PC-9 (cell line): ENCODE measurements around the gene PTGES. TPM values are rescaled to one million over a fixed set of nuclear protein-coding genes. Genes with fewer than 3 reads are reported as not detected.

Source experiments
- BruUV-seq: library from RNA; stranded (reverse); fragments of 400-500 nt; replicated peaks from 2 replicates; lab custom pipeline; 2021; lab: Mats Ljungman, UMichigan
- CTCF ChIA-PET: fragments of 300-600 bp; sonication (Branson Sonifier 250); formaldehyde crosslinking; loops from one replicate; lab custom pipeline; 2022; ENCODE audit warnings: antibody characterized with exemption; lab: Charles Lee
- POLR2A ChIA-PET: fragments of 300-600 bp; sonication (Branson Sonifier 250); formaldehyde crosslinking; loops from one replicate; lab custom pipeline; 2022; ENCODE audit warnings: antibody characterized with exemption; ENCODE audit not compliant: unreplicated experiment; lab: Charles Lee
- DNase-seq, 2 experiments: peaks; one replicate each; pipeline versions ENCODE4 v3.0.0 to v3.0.0-alpha.2; 2015 to 2022; ENCODE audit warnings: mixed read lengths in 1 of 2
- H2AFZ ChIP-seq: fragments of 200-600 bp; sonication (generic); 2 replicates; pipeline ENCODE4 v1.8.1; 2017; ENCODE audit warnings: antibody characterized with exemption
- H3F3A ChIP-seq: fragments of 200-600 bp; sonication (generic); 2 replicates; pipeline ENCODE4 v1.8.1; 2017; ENCODE audit warnings: antibody characterized with exemption, mild to moderate bottlenecking, low read depth; ENCODE audit not compliant: insufficient read depth
- H3K27ac ChIP-seq: fragments of 200-600 bp; sonication (generic); 2 replicates; pipeline ENCODE4 v1.6.1; 2016; ENCODE audit warnings: mixed run types
- H3K27me3 ChIP-seq: fragments of 200-600 bp; sonication (generic); 2 replicates; pipeline ENCODE4 v1.6.1; 2016; ENCODE audit warnings: low read depth, mixed run types; ENCODE audit not compliant: insufficient read depth
- H3K36me3 ChIP-seq: fragments of 200-600 bp; sonication (generic); 2 replicates; pipeline ENCODE4 v1.6.1; 2016; ENCODE audit warnings: low read depth, mixed run types
- H3K4me1 ChIP-seq: fragments of 200-600 bp; sonication (generic); replicated peaks from 2 replicates; pipeline ENCODE4 v1.6.1; 2016; ENCODE audit warnings: mixed run types; ENCODE audit not compliant: insufficient read depth
- H3K4me2 ChIP-seq: fragments of 200-600 bp; sonication (generic); 2 replicates; pipeline ENCODE4 v1.6.1; 2017; ENCODE audit warnings: mixed run types
- H3K4me3 ChIP-seq: fragments of 200-600 bp; sonication (generic); 2 replicates; pipeline ENCODE4 v1.6.1; 2016; ENCODE audit warnings: mixed run types
- H3K79me2 ChIP-seq: fragments of 200-600 bp; sonication (generic); 2 replicates; pipeline ENCODE4 v1.6.1; 2017; ENCODE audit warnings: low read depth, mixed run types
- H3K9me2 ChIP-seq: fragments of 200-600 bp; sonication (generic); 2 replicates; pipeline ENCODE4 v1.8.1; 2017; ENCODE audit warnings: mild to moderate bottlenecking; ENCODE audit not compliant: insufficient read depth
- H3K9me3 ChIP-seq: fragments of 200-600 bp; sonication (generic); 2 replicates; pipeline ENCODE4 v1.8.1; 2016; ENCODE audit warnings: low read depth; ENCODE audit not compliant: insufficient read depth
- H4K20me1 ChIP-seq: fragments of 200-600 bp; sonication (generic); 2 replicates; pipeline ENCODE4 v1.8.1; 2017; ENCODE audit not compliant: insufficient read depth
- CTCF ChIP-seq: fragments of 200-600 bp; sonication (generic); conservative IDR thresholded peaks from 2 replicates; pipeline ENCODE4 v1.6.1; 2017; ENCODE audit warnings: mixed run types, antibody characterized with exemption, mild to moderate bottlenecking, moderate library complexity
- EZH2 ChIP-seq: fragments of 200-600 bp; sonication (generic); IDR thresholded peaks from 2 replicates; pipeline ENCODE4 v1.8.0; 2017; ENCODE audit warnings: antibody characterized with exemption, low read depth
- intact Hi-C: fragments of 100-400 bp; cut with micrococcal nuclease; formaldehyde crosslinking; loops from one replicate; pipeline ENCODE4 v1.10.0; 2022; ENCODE audit not compliant: unreplicated experiment
- total RNA-seq: library from RNA; stranded (reverse); gene quantifications from 2 replicates; pipeline ENCODE4 v1.2.3, GENCODE V29; 2021

The PTGES gene
- total RNA-seq, 1 experiment from 2014 or later = 119 TPM

GRCh38 chr9:129775448-129775798 lies 22.6 kb upstream of the PTGES start:
- H3K27me3 ChIP-seq = no peaks in the 10 kb centered on the region
- no peak overlapping the region for H3K4me3 ChIP-seq
- H3K27ac ChIP-seq = no peak overlapping the region
- H3K9me3 ChIP-seq = no peaks in the 10 kb centered on the region
- CTCF ChIA-PET = interaction anchor here (0.5 to 0.7 kb wide), 2 partner anchors 41 to 644 kb away, joined by 3 to 4 read pairs; no protein-coding TSS in a partner anchor
- BruUV-seq = no TSS peak
- no peaks in the 10 kb centered on the region for H4K20me1 ChIP-seq
- no peaks in the 10 kb centered on the region for H3K79me2 ChIP-seq
- no peak for DNase-seq
- TF ChIP-seq EZH2 = no peak
- TF ChIP-seq CTCF = no peak
- POLR2A ChIA-PET = no interaction called here
- peaks cover 51% of the 10 kb centered on the region for H3F3A ChIP-seq
- no peaks in the 10 kb centered on the region for H3K9me2 ChIP-seq
- no peaks in the 10 kb centered on the region for H3K36me3 ChIP-seq
- intact Hi-C loops = no loop called here
- H2AFZ ChIP-seq = no peak overlapping the region
- H3K4me1 ChIP-seq = peaks cover 79% of the 10 kb centered on the region
- H3K4me2 ChIP-seq = no peak overlapping the region; the same call in 1 of the 2 replicates

GRCh38 chr9:129774791-129775447 lies 22.1 kb upstream of the PTGES start:
- no peaks in the 10 kb centered on the region for H4K20me1 ChIP-seq
- H3K4me2 ChIP-seq = no peak overlapping the region; the same call in 1 of the 2 replicates
- no peak overlapping the region for H2AFZ ChIP-seq
- intact Hi-C loops = no loop called here
- H3K4me1 ChIP-seq = peaks cover 74% of the 10 kb centered on the region
- H3K4me3 ChIP-seq = no peak overlapping the region
- H3K79me2 ChIP-seq = no peaks in the 10 kb centered on the region
- CTCF ChIA-PET = interaction anchor here (0.6 kb wide), 1 partner anchor 11 kb away, joined by 4 read pairs; no protein-coding TSS in a partner anchor
- no peaks in the 10 kb centered on the region for H3K9me3 ChIP-seq
- H3F3A ChIP-seq = peaks cover 51% of the 10 kb centered on the region
- POLR2A ChIA-PET = no interaction called here
- H3K27ac ChIP-seq = no peak overlapping the region
- no peaks in the 10 kb centered on the region for H3K36me3 ChIP-seq
- H3K9me2 ChIP-seq = no peaks in the 10 kb centered on the region
- TF ChIP-seq EZH2 (no peak), CTCF (no peak)
- no TSS peak for BruUV-seq
- no peaks in the 10 kb centered on the region for H3K27me3 ChIP-seq
- DNase-seq = no peak

- Histone ChIP-seq H3F3A (peaks cover 41% of the 10 kb centered on the region), H3K27ac (peak overlapping the region; percentile 91), H3K4me1 (peaks cover 62% of the 10 kb centered on the region), H3K9me3 (no peaks in the 10 kb centered on the region), H3K9me2 (no peaks in the 10 kb centered on the region), H4K20me1 (no peaks in the 10 kb centered on the region), H3K36me3 (no peaks in the 10 kb centered on the region), H3K79me2 (no peaks in the 10 kb centered on the region), H3K4me3 (no peak overlapping the region), H2AFZ (no peak overlapping the region), H3K4me2 (peak overlapping the region; percentile 52), H3K27me3 (no peaks in the 10 kb centered on the region)
- no TSS peak for BruUV-seq
- ChIA-PET POLR2A (interaction anchor here (0.5 to 1.1 kb wide), 7 partner anchors 21 to 1138 kb away, joined by 3 to 13 read pairs (median 6); partner anchors contain the start of genes IER5L and PTGES), CTCF (no interaction called here)
- intact Hi-C loops = loop anchor here (1.0 kb wide), 2 partner anchors 11 to 23 kb away; no protein-coding TSS in a partner anchor
- peak; percentile 97 to 100 for DNase-seq
- TF ChIP-seq EZH2 (no peak), CTCF (no peak)
These were observed 20.6 kb upstream of the PTGES start for GRCh38 chr9:129773262-129774048.
